ENCODE measurements around the gene SMIM38.
"Not testable (repeated sequence)": the region's sequence is repeated elsewhere in the genome, so short reads cannot be mapped to it uniquely, and the experiment has no call there.

The SMIM38 gene

DNA sequence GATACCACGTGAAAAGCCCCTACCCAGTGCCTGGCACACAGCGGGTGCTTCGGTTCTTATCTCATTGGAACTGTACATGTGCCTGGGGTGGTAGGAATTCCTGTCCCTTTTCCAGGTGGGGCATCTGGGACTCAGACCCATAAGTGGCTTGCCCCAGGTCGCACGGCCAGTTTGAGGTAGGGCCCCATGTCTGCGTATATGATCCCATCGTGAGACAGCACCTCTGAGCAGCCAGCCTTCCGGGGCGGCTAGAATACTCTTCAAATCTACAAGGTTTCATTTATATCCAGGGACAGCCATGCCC lies 33.5 kb upstream of the SMIM38 start:
- DNase-seq (ENCODE audit: low spot score): no peak

DNA sequence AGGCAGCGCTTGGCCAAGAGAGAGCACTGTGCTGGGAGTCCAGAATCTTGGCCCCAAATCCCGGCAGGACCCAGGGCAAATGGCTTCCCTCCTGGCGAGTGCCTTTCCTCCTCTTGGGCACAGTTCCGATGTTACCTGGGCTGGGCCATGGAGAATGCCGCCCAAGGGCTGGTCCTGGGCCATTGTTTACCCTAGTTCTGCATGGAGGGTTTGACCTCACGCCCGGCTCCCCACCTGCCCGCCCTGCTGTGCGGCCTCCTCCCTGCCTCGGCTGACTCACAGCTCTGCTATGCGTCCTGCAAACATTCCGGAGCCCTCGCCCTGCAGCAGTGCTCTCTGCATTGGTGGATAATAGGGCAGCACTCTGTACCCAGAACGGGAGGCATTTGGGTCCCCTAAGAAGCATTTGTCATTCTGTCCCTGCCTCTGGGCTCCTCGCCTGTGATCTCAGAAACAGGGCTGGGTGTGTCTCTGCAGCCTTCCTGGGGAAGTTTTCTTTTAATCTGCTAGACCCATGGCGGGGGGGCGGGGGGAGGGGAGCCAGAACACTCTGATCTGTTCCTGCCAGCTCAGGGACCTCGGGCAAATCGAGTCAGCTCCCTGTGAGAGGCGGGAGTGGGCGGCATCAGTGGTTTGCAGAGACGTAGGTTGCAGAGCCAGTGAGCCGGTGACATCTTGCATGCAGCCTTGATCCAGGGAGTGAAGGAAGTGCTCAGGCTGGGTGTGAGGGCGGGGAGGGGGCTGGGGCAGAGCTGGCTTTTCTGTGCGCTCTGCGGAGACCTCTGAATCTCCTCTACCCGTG lies 32.9 kb upstream of the SMIM38 start:
- DNase-seq (ENCODE audit: low spot score): no peak

DNA sequence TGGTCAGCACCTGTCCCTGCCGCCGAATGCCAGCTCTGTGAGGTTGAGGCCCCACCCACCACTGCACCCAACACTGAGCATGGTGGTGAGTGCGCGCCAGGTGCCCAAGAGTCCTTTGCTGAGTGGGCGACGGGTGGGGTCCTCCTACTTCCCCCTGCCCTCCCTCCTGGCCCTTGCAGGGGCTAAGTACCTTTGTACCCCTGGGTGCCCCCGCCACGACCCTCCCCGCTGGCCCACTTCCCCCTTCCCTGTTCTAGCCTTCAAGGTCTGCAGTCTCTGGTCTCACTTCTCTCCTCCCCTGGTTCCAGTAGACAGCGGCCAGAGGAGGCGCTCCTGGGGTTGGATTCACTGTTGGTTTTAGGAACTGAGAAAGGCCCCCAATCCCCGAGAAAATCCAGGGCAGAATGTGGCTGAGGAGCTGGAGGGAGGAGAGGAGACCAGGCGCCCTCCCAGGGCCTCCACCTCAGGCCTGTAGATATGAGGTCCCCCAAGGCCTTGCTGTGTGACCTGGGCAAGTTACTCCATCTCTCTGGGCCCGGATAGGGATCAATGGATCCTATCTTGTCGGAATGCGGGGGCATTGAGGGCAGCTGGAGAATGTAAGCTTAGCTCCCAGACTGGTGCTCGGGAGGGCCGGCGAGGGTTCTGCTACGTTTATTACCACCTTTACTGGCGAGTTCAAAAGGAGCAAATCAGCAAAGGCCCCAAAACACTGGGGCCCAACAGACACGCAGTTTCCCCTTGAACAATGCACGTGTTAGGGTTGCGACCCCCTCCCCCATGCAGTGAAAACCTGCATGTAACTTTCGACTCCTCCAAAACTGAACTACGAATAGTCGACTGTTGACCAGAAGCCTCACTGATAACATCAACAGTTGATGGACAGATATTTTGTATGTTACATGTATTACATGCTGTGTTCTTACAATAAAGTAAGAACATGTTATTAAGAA lies 31.9 kb upstream of the SMIM38 start:
- no peak for DNase-seq (ENCODE audit: low spot score)

DNA sequence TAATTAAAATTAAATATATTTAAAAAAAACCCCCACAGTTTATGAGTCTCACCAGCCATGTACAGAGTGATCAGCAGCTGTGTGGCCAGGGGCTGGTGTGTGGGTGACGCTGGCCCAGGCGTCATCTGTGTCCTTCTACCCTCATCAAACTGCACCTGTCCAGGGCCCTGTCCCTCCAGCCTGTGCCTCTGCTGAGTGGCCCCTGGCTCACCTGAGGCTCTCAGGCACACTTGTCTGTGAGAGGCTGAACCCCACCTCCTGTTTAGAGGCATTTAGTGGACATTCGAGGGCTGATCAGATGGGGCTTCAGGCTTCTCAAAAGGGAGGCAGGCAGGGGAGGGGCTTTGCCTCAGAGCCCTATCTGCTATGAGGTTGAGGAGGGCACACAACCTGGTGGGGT lies 29.9 kb upstream of the SMIM38 start:
- no peak for DNase-seq (ENCODE audit: low spot score)

- DNase-seq (ENCODE audit: low spot score): no peak
Measured at GRCh38 chr11:69126286-69126685, 29.4 kb upstream of the SMIM38 start.

DNA sequence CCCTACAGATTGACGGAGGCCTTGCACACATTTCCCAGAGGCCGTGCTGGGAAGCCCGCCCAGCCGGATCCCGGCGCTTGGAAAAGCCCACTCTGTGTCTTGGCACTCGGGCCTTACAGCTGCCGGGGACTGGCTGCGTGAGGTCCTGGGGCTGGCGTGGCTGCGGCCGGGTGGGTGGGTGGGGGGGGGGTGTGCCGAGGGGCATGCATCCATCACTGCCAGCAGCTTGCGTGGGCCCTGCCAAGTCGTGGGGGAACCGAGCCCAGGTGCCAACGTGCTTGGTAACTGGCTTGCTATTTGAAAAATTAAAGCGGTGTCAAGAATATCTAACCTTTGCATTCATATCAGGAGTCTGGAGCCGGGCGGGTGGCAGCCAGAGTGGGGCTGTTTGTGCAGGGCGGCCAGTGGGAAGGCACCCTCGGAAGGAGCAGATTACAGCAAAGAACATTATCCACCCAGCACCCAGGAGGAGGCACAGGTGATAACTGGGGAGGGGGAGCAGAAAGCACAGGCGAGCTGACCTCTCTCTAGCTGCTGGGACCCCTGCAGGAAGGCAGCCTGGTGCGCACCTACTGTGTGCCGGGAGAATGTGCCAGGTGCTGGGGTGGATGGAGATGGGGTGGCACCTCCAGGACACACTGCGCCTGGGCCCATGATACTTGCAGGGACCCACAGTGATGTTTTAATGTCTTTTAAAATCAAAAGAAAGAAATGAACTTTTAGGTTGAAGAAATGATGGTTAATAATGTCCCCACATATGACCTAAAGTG lies 28.5 kb upstream of the SMIM38 start:
- no peak for DNase-seq (ENCODE audit: low spot score)

- no peak for DNase-seq (ENCODE audit: low spot score)
Measured at GRCh38 chr11:69127884-69128283, 27.9 kb upstream of the SMIM38 start.

- no peak for DNase-seq (ENCODE audit: low spot score)
Measured at GRCh38 chr11:69129053-69129452, 26.7 kb upstream of the SMIM38 start.

- no peak for DNase-seq (ENCODE audit: low spot score)
Measured at GRCh38 chr11:69129647-69130046, 26.1 kb upstream of the SMIM38 start.

GRCh38 chr11:69130654-69131053 lies 25.1 kb upstream of the SMIM38 start:
- DNase-seq (ENCODE audit: low spot score): no peak

DNA sequence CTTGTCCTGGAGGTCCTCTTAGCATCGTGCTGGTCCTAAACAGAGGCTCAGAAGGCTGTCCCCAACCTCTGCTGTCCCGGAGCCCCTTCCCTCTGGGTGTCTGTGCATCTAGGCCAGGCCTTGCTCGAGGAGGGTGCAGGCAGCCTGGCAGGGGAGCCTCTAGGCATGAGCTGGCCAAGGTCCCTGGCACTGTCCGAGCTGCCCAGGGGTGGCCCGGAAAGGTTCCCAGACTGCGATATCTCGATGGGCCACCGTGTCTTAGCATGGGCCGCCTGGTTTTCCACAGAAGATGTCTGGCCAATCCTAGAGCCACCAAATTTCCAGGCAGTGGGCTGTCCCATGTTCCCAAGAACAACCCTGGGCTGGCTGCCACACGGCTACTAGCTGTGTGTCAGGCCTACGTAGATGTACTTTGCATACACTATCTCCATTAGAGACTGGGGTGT lies 24.6 kb upstream of the SMIM38 start:
- no peak for DNase-seq (ENCODE audit: low spot score)

- no peak for DNase-seq (ENCODE audit: low spot score)
Measured at GRCh38 chr11:69131644-69132300, 24.0 kb upstream of the SMIM38 start.

GRCh38 chr11:69132301-69132670 lies 23.4 kb upstream of the SMIM38 start:
- DNase-seq (ENCODE audit: low spot score): no peak

DNA sequence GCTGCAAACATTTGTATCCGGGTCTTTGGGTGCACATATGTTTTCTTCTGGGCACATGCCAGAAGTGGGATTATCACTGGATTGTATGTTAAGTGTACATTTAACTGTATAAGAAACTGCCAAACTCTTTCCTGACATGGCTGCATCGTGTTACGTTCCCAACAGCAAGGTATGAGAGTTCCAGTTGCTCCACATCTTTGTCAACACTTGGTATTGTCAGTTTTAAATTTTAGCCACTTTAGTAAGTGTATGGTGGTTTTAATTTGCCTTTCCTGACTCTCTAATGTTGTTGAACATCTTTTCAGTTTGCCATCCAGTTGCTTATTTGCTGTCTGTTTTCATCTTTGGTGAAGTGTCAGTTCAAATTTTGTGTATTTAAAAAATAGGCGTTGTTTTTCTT lies 22.5 kb upstream of the SMIM38 start:
- no peak for DNase-seq (ENCODE audit: low spot score)

DNA sequence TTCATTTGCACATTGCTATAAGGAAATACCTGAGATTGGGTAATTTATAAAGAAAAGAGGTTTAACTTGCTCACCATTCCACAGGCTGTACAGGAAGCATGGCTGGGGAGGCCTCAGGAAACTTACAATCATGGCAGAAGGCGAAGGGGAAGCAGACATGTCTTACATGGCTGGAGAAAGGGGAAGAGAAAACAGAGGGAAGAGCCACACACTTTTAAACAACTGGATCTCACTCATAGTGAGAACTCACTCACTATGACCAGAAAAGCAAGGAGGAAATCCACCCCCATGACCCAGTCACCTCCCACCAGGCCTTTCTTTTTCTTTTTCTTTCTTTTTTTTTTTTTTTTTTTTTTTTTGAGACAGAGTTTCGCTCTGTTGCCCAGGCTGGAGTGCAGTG lies 21.6 kb upstream of the SMIM38 start:
- DNase-seq (ENCODE audit: low spot score): not testable (repeated sequence)

GRCh38 chr11:69134957-69135356 lies 20.8 kb upstream of the SMIM38 start:
- DNase-seq (ENCODE audit: low spot score): no peak

DNA sequence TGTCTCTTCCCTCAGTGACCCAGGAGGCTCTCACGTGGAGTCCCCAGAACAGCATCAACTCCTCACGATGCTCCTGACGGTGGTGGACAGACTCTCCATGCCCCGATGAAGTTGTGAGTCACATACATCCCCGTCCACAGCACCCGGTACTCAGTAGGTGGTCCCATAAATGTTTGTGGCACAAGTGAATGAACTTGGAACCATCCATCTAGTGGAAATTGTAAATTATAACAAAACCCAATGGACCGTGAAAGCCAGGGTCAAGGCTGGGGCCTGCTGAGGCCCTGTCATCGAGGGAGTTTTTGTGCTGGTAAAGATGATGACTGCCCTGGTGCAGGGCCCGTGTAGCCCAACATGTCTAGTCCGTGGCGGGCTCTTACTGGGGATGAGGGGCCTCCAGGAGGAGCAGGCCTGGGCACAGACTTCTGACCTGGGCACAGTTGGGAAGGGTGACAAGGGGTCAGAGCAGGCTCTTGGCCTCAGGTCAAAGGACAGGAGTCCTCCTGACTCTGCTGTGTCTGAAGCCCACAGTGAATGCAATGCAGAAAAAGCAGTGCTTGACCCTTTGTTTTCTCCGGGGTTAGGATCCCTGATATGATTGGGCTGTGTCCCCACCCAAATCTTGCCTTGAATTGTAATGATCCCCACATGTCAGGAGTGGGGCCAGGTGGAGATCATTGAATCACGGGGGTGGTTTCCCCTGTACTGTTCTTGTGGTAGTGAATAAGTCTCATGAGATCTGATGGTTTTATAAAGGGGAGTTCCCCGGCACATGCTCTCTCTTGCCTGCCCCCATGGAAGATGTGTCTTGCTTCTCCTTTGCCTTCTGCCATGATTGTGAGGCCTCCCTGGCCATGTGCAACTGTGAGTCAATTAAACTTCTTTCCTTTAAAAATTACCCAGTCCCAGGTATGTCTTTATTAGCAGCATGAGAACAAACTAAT lies 20.0 kb upstream of the SMIM38 start:
- no peak for DNase-seq (ENCODE audit: low spot score)

GRCh38 chr11:69136471-69136870 lies 19.3 kb upstream of the SMIM38 start:
- no peak for DNase-seq (ENCODE audit: low spot score)

GRCh38 chr11:69137151-69137844 lies 18.4 kb upstream of the SMIM38 start:
- no peak for DNase-seq (ENCODE audit: low spot score)

DNA sequence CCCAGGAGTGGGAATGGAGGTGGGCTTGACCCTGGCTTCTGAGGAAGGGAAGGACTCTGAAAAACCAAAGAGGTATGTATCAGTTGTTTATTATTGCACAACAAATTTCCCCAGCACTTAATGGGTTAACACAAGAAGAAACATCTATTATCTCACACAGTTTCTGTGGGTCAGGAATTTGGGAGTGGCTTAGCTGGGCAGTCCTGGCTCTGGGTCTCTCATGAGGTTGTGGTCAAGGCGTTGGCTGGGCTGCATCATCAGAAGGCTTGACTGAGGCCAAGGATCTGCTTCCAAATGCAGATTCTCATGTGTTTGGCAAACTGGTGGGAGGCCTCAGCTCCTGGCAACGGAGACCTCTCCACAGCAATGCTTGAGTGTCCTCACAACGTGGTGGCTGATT lies 17.5 kb upstream of the SMIM38 start:
- no peak for DNase-seq (ENCODE audit: low spot score)

Measured in hematopoietic multipotent progenitor cell treated with erythropoietin and hydrocortisone succinate and interleukin-3 and kit ligand, for 15 days (in vitro differentiated cells).